Anterior cingulate cortex (tissue), 58 donors: ENCODE data around the gene UBE2F.
"Not testable (repeated sequence)": the region's sequence is repeated elsewhere in the genome, so short reads cannot be mapped to it uniquely, and the experiment has no call there.

Experiments
- DNase-seq, 58 donors: peaks; one replicate each; lab custom pipeline; 2025; lab: John Stamatoyannopoulos, UW

The UBE2F gene

GRCh38 chr2:238040918-238041317, 74.1 kb downstream of the UBE2F start:
- DNase-seq: no peak

GRCh38 chr2:238042090-238042489, 75.3 kb downstream of the UBE2F start:
- peak in 3 of 58 donors; percentile 8 to 15 (median 13) for DNase-seq

GRCh38 chr2:238042849-238043584, 76.2 kb downstream of the UBE2F start:
- DNase-seq: no peak

- no peak for DNase-seq
Observed at GRCh38 chr2:238043851-238044250, 77.0 kb downstream of the UBE2F start.

GRCh38 chr2:238045575-238045974, 78.8 kb downstream of the UBE2F start:
- DNase-seq: no peak

GRCh38 chr2:238046725-238047270, 80.0 kb downstream of the UBE2F start:
- no peak for DNase-seq

- no peak for DNase-seq
Observed at GRCh38 chr2:238053191-238053776, 86.5 kb downstream of the UBE2F start.

GRCh38 chr2:238055841-238056240, 89.0 kb downstream of the UBE2F start:
- no peak for DNase-seq

- DNase-seq: not testable (repeated sequence)
Observed at GRCh38 chr2:238057696-238058575, 91.1 kb downstream of the UBE2F start.

- no peak for DNase-seq
Observed at GRCh38 chr2:238059505-238059904, 92.7 kb downstream of the UBE2F start.

GRCh38 chr2:238060096-238060541, 93.3 kb downstream of the UBE2F start:
- peak in 1 of 58 donors; percentile 59 for DNase-seq

GRCh38 chr2:238060542-238061314, 93.9 kb downstream of the UBE2F start, which contains the start of gene SCLY:
Gene SCLY (plus strand): TSS chr2:238061001. CDS start chr2:238061055, 54 bp downstream.
- peak; percentile 63 to 99 (median 98) for DNase-seq

- peak in 16 of 58 donors; percentile 15 to 63 (median 42) for DNase-seq
Observed at GRCh38 chr2:238061315-238062202, 94.7 kb downstream of the UBE2F start.

GRCh38 chr2:238063414-238064189, 96.8 kb downstream of the UBE2F start:
- DNase-seq: no peak

- no peak for DNase-seq
Observed at GRCh38 chr2:238064376-238064775, 97.6 kb downstream of the UBE2F start.

- no peak for DNase-seq
Observed at GRCh38 chr2:238065071-238065846, 98.4 kb downstream of the UBE2F start.

GRCh38 chr2:238066218-238066617, 99.4 kb downstream of the UBE2F start:
- no peak for DNase-seq
